D721Med (cell line): Measurements from ENCODE around the gene LGR4.
A peak's percentile ranks its signal among the peaks of the same experiment; 100 is the strongest.

ENCODE experiments used
- DNase-seq: peaks from one replicate; pipeline ENCODE4 v3.0.0; 2011; ENCODE audit warnings: low spot score; ENCODE audit not compliant: insufficient read length
- FAIRE-seq: peaks from 2 replicates; lab custom pipeline; 2011; peaks lifted over from hg19 to GRCh38; lab: Jason Lieb, UNC
- TF ChIP-seq, protein P1 (sequence below): IDR thresholded peaks from 2 replicates; pipeline ENCODE4 v1.5.1; 2012; ENCODE audit warnings: mild to moderate bottlenecking, control low read depth; ENCODE audit not compliant: insufficient read depth; ENCODE audit errors: missing control alignments

LGR4 gene

DNA sequence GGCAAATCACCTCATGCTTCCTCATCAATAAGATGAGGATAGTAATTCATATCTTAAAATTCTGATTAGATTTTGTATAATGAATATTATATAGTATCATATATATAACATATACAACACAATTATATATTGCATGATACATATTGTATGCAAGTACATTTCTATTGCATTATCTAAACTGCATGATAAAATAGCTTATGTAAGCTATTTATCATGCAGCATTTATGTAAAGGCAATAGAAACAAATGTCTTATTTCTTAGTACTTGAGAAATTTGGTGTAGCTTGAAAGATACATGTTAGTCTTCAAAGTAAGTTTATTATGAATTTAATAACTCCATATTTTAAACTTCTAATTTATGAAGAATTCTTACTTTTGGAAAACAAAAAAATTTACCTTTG, 28.5 kb upstream of the LGR4 start:
- TF ChIP-seq, protein P1, sequence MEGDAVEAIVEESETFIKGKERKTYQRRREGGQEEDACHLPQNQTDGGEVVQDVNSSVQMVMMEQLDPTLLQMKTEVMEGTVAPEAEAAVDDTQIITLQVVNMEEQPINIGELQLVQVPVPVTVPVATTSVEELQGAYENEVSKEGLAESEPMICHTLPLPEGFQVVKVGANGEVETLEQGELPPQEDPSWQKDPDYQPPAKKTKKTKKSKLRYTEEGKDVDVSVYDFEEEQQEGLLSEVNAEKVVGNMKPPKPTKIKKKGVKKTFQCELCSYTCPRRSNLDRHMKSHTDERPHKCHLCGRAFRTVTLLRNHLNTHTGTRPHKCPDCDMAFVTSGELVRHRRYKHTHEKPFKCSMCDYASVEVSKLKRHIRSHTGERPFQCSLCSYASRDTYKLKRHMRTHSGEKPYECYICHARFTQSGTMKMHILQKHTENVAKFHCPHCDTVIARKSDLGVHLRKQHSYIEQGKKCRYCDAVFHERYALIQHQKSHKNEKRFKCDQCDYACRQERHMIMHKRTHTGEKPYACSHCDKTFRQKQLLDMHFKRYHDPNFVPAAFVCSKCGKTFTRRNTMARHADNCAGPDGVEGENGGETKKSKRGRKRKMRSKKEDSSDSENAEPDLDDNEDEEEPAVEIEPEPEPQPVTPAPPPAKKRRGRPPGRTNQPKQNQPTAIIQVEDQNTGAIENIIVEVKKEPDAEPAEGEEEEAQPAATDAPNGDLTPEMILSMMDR, result no peak
- no peak for DNase-seq
- FAIRE-seq, result no peak

DNA sequence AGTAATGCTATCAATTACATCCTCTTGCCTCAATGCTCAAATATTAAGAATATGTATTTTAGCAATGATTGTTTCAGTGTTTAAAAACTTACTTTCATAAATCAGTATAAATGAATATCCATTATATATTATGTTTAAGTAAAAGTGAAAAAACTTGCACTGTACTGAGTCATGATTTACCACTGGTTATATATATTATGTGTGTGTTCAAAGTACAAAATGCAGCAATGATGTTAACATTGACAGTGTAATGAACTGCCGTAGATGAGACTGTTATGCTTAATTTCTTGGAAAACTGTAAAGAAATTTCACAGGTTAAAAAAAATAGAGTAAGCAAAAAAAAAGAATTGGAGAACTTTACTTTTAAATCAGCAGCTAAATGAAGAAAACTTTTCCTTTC, 25.3 kb upstream of the LGR4 start:
- DNase-seq (no peak), FAIRE-seq (no peak)
- TF ChIP-seq, protein P1, result no peak

DNA sequence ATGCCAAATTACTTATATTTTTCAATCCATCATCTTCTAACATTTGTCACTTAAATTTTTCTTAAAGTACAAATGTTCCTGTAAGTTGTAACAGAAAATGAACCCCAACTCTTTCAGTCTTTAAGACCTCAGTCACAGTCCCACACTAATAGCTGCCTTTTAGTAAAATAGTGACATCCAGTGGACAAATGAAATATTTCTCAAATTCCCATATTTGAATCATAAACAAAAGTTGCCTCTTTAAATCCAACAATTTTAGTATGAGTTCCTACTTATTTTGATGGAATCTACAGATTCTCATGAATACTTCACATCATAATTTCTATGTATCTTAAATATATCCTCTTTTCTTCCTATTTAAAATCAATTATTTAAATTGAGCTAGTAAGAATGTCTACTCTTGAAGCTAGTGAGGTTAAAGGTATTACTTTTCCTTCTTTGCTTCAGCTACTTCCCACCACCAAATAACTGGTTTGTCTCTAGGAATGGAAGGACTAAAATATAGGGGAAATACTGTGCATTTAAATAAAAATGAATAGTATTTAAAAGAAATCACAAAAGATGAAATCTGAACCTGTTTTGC, 24.8 kb upstream of the LGR4 start:
- DNase-seq, result no peak
- TF ChIP-seq, protein P1, result peak; percentile 62
- FAIRE-seq, result peak; percentile 75

DNA sequence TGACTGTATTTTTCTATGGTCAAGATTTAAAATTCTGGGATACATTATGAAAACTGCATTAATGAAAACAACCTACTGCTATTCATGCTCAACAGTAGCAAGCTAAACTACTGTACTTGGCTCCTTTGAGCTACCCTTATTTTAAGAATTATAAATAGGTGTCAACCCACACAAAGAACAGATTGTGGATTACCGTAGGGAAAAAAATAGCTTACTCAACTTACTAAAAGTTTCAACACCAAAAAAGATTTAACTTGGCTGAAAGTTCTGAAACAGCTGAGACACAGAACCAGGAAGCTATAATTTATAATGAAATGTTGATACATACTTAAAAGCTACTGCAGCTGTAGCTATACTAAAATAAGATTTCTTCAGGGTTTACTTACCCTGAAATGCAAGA, 23.9 kb upstream of the LGR4 start:
- no peak for DNase-seq
- TF ChIP-seq, protein P1, result no peak
- no peak for FAIRE-seq

DNA sequence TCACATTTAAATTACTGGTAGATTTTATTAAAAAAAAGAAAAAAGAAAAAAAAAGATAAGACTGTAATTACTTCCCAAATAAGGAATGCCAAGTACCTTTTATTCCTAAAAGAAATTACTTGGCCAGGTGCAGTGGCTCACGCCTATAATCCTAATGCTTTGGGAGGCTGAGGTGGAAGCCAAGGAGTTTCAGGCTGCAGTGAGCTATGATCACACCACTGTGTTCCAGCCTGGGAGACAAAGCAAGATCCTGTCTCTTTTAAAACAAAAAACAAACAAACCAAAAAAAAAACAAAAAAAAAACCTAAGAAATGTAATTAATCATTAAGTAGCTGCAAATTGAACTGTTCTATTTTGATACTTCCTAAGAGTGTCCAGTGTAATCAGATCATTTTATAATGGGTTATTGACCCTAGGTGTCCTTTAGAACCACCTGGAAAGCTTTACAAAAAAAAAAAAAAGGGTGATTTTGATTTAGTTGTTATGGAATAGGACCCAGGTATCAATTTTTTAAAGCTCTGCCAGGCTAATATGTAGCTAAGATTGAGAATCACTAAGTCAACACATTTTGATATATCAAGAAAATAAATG, 23.2 kb upstream of the LGR4 start:
- DNase-seq (no peak), FAIRE-seq (no peak)
- TF ChIP-seq, protein P1, result no peak

DNA sequence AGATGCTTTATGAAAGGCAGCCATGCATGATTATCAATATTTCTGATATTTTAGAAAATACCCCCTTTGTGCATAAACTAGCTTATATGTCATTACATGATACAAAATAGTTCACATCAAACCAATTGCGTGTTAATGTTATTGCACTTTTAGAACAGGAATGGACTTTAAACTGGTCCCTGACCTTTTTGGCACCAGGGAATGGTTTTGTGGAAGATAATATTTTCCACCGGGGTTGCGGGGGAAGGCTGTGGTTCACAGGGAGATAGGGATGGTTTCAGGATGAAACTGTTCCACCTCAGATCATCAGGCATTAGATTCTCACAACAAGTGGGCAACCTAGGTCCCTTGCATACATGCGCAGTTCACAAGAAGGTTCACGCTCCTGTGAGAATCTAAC, 16.5 kb upstream of the LGR4 start:
- FAIRE-seq, result no peak
- TF ChIP-seq, protein P1, result no peak
- DNase-seq, result no peak

DNA sequence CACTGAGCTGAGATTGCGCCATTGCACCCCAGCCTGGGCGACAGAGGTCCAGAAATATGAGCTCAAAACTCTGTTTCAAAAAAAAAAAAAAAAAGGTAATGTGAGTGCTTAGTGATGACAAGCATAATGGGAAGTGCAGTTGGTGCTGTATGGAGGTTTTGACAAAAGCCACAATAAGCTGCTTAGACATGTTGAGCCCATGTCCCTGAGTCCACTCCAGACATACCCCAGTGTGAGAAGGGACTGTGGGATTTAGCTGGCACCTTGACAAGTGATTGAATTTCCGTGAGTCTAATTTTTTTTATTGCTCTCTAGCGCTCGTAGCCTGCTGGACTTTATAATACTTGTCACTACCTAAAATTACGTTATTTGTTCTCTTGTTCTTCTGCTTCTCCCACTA, 15.1 kb upstream of the LGR4 start:
- TF ChIP-seq, protein P1, result no peak
- DNase-seq, result no peak
- FAIRE-seq, result no peak
